HG03342 (cell line): Measurements from ENCODE around the gene RFX4.

ENCODE experiments used
- ATAC-seq: cut with Tn5 transposase; IDR thresholded peaks from one replicate; pipeline ENCODE4 v1.9.1; 2021; ENCODE audit warnings: mild to moderate bottlenecking, moderate library complexity; ENCODE audit not compliant: unreplicated experiment

RFX4 gene

DNA sequence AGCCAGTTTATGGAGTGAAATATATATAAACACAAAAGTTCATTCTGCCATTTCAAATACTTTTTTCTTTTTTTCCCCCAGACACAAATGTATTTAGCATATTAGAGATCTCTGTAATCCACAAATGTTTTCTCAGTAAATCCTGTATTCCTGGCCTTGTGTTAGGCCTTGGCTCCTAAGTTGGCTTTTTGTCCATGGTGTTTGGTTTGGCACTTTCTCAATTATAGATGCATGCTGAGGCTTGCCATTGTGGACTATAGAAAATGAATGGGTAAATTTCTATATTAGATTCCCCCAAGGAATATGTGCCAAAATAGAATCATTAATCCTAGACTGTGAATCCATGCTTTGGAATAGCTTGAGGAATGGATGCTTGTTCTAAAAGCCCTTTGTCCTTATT is 208.7 kb downstream of the RFX4 start:
- ATAC-seq: no peak

DNA sequence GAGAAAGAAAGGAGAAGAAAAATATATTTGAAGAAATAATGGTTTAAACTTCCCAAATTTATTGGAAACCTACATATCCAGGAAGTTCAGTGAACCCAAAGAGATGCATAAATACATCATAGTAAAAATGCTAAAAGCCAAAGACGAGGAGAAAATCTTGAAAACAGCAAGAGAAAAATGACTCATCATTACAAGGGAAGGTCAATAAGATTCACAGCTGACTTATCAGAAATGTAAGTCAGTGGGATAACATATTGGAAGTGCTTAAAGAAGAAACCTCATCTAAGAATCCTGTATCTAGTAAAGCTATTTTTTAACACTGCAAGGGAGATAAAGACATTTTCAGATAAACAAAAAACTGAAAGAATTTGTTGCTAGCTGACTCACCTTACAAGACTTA is 211.6 kb downstream of the RFX4 start:
- ATAC-seq: no peak

DNA sequence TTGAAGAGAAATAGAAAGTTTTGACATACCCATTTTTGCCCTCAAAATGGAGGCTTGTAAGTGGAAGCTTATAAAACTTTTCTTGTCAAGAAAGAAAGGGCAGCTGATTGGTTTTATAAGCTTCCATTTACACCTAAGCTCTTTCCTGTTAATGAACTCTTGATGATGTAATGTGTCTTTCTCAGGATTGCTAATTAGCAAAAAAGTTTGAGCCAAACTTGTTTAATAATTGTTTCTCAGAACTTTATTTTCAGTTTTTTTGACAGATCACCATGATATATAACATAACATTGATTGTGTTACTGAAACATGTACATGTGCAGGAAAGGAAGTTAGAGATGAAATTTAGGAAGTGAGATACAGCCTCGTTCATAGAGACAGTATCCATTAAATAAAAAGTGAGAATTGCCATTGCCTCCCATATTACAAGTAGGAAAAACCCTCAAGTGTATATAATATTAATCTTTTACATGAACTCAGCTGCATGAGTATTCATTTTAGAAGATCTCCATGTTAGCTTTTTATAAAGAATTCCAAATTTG is 218.4 kb downstream of the RFX4 start:
- no peak for ATAC-seq

DNA sequence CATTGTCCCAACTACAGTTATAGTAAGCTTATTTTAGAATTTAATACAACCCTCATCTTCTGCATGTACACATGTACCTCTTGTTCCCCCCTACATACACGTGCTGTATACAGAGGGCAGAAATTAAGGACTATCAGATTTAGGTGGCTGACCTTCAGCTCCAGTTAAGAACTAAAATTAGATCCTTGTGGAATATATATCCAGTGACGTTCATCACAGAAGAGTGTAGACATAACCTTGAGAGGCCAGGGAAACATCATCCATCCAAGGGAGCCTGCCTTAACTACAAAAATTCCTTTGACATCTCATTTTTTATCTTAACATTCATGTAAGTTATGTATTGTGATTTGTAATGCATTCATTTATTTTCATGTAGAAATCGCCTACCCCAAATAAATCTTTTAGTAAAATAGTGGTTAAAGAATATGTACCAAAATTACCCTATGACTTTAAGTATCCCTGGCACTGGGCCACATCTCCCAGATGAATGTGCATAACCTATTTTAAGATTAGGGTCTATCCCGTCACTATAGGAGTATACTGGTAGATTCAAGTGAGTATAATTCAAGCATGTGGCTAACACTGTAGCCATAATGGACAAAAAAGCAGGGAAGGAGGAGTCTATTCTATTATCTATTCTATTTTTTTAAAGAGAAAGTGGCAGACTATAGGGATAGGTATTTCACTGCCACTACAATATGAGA is 219.2 kb downstream of the RFX4 start:
- ATAC-seq: no peak

DNA sequence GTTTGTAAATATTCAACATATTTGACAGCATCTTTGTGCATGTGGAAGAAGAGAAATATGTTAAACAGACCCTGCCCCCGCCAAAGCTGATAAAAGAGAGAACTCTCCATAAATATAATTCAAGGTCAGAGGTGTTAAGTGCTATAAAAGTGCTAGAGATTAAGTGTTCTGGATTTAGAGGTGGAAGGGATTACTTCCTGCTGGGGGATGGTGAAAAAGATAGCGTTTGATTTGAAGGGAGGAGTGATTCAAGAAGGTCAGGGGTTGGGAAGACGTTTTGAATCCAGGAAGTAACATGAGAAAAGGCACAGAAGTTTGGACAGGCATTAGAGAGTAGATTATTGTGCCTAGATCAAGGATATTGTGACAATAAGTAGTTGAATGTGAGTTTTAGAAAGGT is 221.9 kb downstream of the RFX4 start:
- ATAC-seq: no peak
